PC-3 (cell line): ENCODE results near the gene ZMYND19. TPM values are rescaled to one million over a fixed set of nuclear protein-coding genes. Genes with fewer than 3 reads are reported as not detected.
"Not testable (repeated sequence)": the region's sequence is repeated elsewhere in the genome, so short reads cannot be mapped to it uniquely, and the experiment has no call there.

Experiments used
- ATAC-seq: fragments of 200-7000 bp; cut with Tn5 transposase; 2 replicates; pipeline ENCODE4 v1.9.1; 2020; ENCODE audit warnings: mild to moderate bottlenecking, moderate library complexity
- BruUV-seq: library from RNA; stranded (reverse); fragments of 400-500 nt; replicated peaks from 2 replicates; lab custom pipeline; 2021; lab: Mats Ljungman, UMichigan
- CTCF ChIA-PET: fragments of 300-600 bp; sonication (Branson Sonifier 250); formaldehyde crosslinking; loops from one replicate; lab custom pipeline; 2022; ENCODE audit warnings: antibody characterized with exemption; lab: Charles Lee
- POLR2A ChIA-PET: fragments of 300-600 bp; sonication (Branson Sonifier 250); formaldehyde crosslinking; loops from one replicate; lab custom pipeline; 2022; ENCODE audit warnings: antibody characterized with exemption; ENCODE audit not compliant: unreplicated experiment; lab: Charles Lee
- DNase-seq: peaks from one replicate; pipeline ENCODE4 v3.0.0-alpha.2; 2015
- H2AFZ ChIP-seq: fragments of 300-600 bp; sonication (generic); 2 replicates; pipeline ENCODE4 v1.6.0; 2016; ENCODE audit warnings: antibody characterized with exemption, low read length
- H3F3A ChIP-seq: fragments of 300-600 bp; sonication (generic); one replicate; pipeline ENCODE4 v1.6.0; 2017; ENCODE audit warnings: antibody characterized with exemption, low read length, control low read depth, mild to moderate bottlenecking; ENCODE audit not compliant: unreplicated experiment
- H3K27ac ChIP-seq: fragments of 300-600 bp; sonication (generic); 2 replicates; pipeline ENCODE4 v1.5.1; 2016; ENCODE audit warnings: mild to moderate bottlenecking, low read length
- H3K27me3 ChIP-seq: fragments of 300-600 bp; sonication (generic); 2 replicates; pipeline ENCODE4 v1.6.1; 2016; ENCODE audit warnings: low read length, mixed read lengths
- H3K36me3 ChIP-seq: fragments of 300-600 bp; sonication (generic); 2 replicates; pipeline ENCODE4 v1.6.1; 2016; ENCODE audit warnings: low read depth, mixed run types, low read length, mixed read lengths
- H3K4me1 ChIP-seq: fragments of 300-600 bp; sonication (generic); 2 replicates; pipeline ENCODE4 v1.5.1; 2016; ENCODE audit warnings: low read length; ENCODE audit not compliant: insufficient read depth
- H3K4me2 ChIP-seq: fragments of 300-600 bp; sonication (generic); 2 replicates; pipeline ENCODE4 v1.6.0; 2016; ENCODE audit warnings: low read length
- H3K4me3 ChIP-seq: fragments of 300-600 bp; sonication (generic); 2 replicates; pipeline ENCODE4 v1.5.1; 2016; ENCODE audit warnings: mild to moderate bottlenecking, low read length, mixed read lengths
- H3K79me2 ChIP-seq: fragments of 300-600 bp; sonication (generic); 2 replicates; pipeline ENCODE4 v1.6.1; 2017; ENCODE audit warnings: low read length, mixed read lengths
- H3K9ac ChIP-seq: fragments of 300-600 bp; sonication (generic); 2 replicates; pipeline ENCODE4 v1.6.0; 2016; ENCODE audit warnings: mild to moderate bottlenecking, low read length
- H3K9me2 ChIP-seq: fragments of 300-600 bp; sonication (generic); replicated peaks from 2 replicates; pipeline ENCODE4 v1.6.1; 2016; ENCODE audit warnings: mixed run types, low read length, mixed read lengths
- H3K9me3 ChIP-seq: fragments of 300-600 bp; sonication (generic); 2 replicates; pipeline ENCODE4 v1.6.1; 2016; ENCODE audit warnings: low read length, mixed read lengths
- H4K20me1 ChIP-seq: fragments of 300-600 bp; sonication (generic); 2 replicates; pipeline ENCODE4 v1.6.1; 2016; ENCODE audit warnings: low read length, mixed read lengths
- EZH2 ChIP-seq: fragments of 300-600 bp; sonication (generic); IDR thresholded peaks from one replicate; pipeline ENCODE4 v1.6.1; 2017; ENCODE audit warnings: antibody characterized with exemption, mild to moderate bottlenecking, low read length; ENCODE audit not compliant: unreplicated experiment
- EZH2phosphoT487 ChIP-seq: fragments of 300-600 bp; sonication (generic); IDR thresholded peaks from 2 replicates; pipeline ENCODE4 v1.6.1; 2018; ENCODE audit warnings: mild to moderate bottlenecking, antibody characterized with exemption, low read length, borderline replicate concordance
- intact Hi-C: fragments of 100-400 bp; cut with micrococcal nuclease; formaldehyde crosslinking; loops from 2 replicates; pipeline ENCODE4 v1.9.0; 2023
- total RNA-seq: library from RNA; depleted of rRNA; stranded (reverse); fragments of >200 nt; gene quantifications from 2 replicates; pipeline ENCODE4 v1.2.3, GENCODE V29; 2014; rRNA removed
- TF ChIP-seq, protein P1 (sequence below): fragments of 300-600 bp; sonication (generic); conservative IDR thresholded peaks from 2 replicates; pipeline ENCODE4 v1.5.1; 2017; ENCODE audit warnings: antibody characterized with exemption, low read depth, mild to moderate bottlenecking, low read length

Gene ZMYND19
- total RNA-seq, 1 experiment from 2014 or later = 39.5 TPM

DNA sequence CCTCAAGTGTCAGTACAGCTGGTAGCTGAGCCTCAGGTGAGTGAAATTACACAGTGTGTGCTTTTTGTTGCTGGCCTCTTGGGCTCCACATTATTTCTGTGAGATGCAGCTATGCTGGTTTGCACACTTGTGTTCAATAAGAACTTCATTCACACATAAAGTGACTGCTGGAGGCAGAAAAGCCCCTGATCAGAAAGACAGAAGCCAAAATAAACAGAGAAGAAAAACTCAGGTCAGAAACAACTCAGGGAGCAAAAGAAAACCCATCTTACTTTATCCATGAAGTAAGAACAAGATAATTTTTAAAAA, 55.2 kb downstream of the ZMYND19 start:
- CTCF ChIA-PET = interaction anchor here (0.5 to 1.5 kb wide), 6 partner anchors 10 to 136 kb away, joined by 3 to 10 read pairs (median 6); partner anchors contain the start of gene PNPLA7
- H3K4me2 ChIP-seq = no peak overlapping the region

DNA sequence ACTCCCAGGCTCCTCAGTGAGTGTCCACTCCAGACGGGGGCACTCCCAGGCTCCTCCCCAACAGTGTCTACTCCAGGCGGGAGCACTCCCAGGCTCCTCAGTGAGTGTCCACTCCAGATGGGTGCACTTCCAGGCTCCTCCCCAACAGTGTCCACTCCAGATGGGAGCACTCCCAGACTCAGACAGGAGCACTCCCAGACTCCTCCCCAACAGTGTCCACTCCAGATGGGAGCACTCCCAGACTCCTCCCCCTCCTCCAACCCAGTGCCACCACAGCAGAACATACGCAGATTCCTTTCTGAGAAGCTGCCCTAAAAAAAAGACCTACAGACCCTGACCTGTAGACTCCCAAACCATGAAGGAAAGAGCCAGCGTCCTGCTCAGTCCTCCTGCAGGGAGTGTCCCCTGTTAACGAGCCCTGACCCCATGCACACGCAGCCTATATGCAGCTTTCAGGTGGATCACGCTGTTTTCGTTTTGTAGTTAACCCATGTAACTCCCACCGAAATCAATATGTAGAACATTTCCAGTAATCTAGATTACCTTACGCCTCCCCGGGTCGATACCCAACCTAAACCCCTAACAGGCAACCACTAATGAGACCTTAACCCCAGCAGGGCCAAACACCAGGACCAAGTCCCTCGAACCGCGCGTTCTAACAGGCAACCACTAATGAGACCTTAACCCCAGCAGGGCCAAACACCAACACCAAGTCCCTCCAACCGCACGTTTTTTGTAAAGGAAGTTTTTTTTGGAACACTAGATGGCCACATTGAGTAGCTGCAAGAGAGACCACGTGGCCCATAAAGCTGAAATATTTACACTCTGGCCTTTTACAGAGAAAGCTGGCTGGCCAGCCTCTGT, 55.8 kb downstream of the ZMYND19 start:
- CTCF ChIA-PET = interaction anchor here (0.5 to 1.5 kb wide), 6 partner anchors 11 to 136 kb away, joined by 3 to 10 read pairs (median 6); partner anchors contain the start of gene PNPLA7
- H2AFZ ChIP-seq = peak overlapping the region; percentile 75
- intact Hi-C loops = loop anchor here (1.0 kb wide), 1 partner anchor 17 kb away; the partner anchor contains the start of gene MRPL41

More for the DNA sequence above, 55.2 kb downstream of the ZMYND19 start:
- Histone ChIP-seq H3K79me2 (no peaks in the 10 kb centered on the region), H3F3A (no peaks in the 10 kb centered on the region), H3K27me3 (no peaks in the 10 kb centered on the region), H3K4me1 (peaks cover 7% of the 10 kb centered on the region), H3K27ac (no peak overlapping the region), H2AFZ (peak overlapping the region; percentile 75), H3K36me3 (no peaks in the 10 kb centered on the region), H4K20me1 (no peaks in the 10 kb centered on the region), H3K4me3 (no peak overlapping the region), H3K9me3 (no peaks in the 10 kb centered on the region), H3K9ac (no peak overlapping the region), H3K9me2 (no peaks in the 10 kb centered on the region)
- POLR2A ChIA-PET = no interaction called here
- ATAC-seq = no peak
- no peak for DNase-seq
- intact Hi-C loops = loop anchor here (1.0 kb wide), 1 partner anchor 16 kb away; the partner anchor contains the start of gene MRPL41
- no TSS peak for BruUV-seq
- TF ChIP-seq EZH2 = no peak
- TF ChIP-seq, protein P1, sequence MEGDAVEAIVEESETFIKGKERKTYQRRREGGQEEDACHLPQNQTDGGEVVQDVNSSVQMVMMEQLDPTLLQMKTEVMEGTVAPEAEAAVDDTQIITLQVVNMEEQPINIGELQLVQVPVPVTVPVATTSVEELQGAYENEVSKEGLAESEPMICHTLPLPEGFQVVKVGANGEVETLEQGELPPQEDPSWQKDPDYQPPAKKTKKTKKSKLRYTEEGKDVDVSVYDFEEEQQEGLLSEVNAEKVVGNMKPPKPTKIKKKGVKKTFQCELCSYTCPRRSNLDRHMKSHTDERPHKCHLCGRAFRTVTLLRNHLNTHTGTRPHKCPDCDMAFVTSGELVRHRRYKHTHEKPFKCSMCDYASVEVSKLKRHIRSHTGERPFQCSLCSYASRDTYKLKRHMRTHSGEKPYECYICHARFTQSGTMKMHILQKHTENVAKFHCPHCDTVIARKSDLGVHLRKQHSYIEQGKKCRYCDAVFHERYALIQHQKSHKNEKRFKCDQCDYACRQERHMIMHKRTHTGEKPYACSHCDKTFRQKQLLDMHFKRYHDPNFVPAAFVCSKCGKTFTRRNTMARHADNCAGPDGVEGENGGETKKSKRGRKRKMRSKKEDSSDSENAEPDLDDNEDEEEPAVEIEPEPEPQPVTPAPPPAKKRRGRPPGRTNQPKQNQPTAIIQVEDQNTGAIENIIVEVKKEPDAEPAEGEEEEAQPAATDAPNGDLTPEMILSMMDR = no peak
- no peak for TF ChIP-seq EZH2phosphoT487

DNA sequence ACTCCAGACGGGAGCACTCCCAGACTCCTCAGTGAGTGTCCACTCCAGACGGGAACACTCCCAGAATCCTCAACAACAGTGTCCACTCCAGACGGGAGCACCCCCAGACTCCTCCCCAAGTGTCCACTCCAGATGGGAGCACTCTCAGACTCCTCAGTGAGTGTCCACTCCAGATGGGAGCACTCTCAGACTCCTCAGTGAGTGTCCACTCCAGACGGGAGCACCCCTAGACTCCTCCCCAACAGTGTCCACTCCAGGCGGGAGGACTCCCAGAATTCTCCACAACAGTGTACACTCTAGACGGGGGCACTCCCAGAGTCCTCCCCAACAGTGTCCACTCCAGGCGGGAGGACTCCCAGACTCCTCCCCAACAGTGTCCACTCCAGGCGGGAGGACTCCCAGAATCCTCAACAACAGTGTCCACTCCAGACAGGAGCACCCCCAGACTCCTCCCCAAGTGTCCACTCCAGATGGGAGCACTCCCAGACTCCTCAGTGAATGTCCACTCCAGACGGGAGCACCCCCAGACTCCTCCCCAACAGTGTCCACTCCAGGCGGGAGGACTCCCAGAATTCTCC, 57.3 kb downstream of the ZMYND19 start:
- H4K20me1 ChIP-seq, ATAC-seq, intact Hi-C loops, DNase-seq, H3K4me3 ChIP-seq, H3K4me1 ChIP-seq, H3K4me2 ChIP-seq, POLR2A ChIA-PET, H2AFZ ChIP-seq, H3F3A ChIP-seq, BruUV-seq, H3K9me2 ChIP-seq, H3K27ac ChIP-seq, CTCF ChIA-PET, H3K36me3 ChIP-seq, H3K9ac ChIP-seq, H3K9me3 ChIP-seq, H3K79me2 ChIP-seq, H3K27me3 ChIP-seq: not testable (repeated sequence)

More for the DNA sequence above, 55.8 kb downstream of the ZMYND19 start:
- Histone ChIP-seq H3K9ac (no peak overlapping the region), H3K79me2 (no peaks in the 10 kb centered on the region), H3K27ac (no peak overlapping the region), H3K4me3 (no peak overlapping the region), H3K4me2 (peak overlapping the region; percentile 29), H3K36me3 (no peaks in the 10 kb centered on the region), H3K27me3 (no peaks in the 10 kb centered on the region), H3K4me1 (peaks cover 7% of the 10 kb centered on the region), H3K9me2 (no peaks in the 10 kb centered on the region), H3K9me3 (no peaks in the 10 kb centered on the region), H3F3A (no peaks in the 10 kb centered on the region), H4K20me1 (no peaks in the 10 kb centered on the region)
- peak; percentile 95 for ATAC-seq
- TF ChIP-seq, protein P1 = peak; percentile 70
- TF ChIP-seq EZH2phosphoT487 (no peak), EZH2 (no peak)
- no TSS peak for BruUV-seq
- POLR2A ChIA-PET = no interaction called here
- DNase-seq = peak; percentile 79

Other genes with a start within 250 kb of the ZMYND19 start
- 1.9 and 3.1 TPM in 2 replicates for gene EXD3, start 167.3 kb downstream of the ZMYND19 start, total RNA-seq
- gene NOXA1, start 167.1 kb downstream of the ZMYND19 start, total RNA-seq = 0.51 and 1.6 TPM in 2 replicates
- gene ENTPD8, start 149.2 kb downstream of the ZMYND19 start, total RNA-seq = 0.17 TPM in 1 of 2 replicates, not detected in the other
- gene NSMF, start 131.2 kb downstream of the ZMYND19 start, total RNA-seq = 29.5 and 30.8 TPM in 2 replicates
- 0.77 and 0.81 TPM in 2 replicates for gene PNPLA7, start 40.1 kb downstream of the ZMYND19 start, total RNA-seq
- 159 and 193 TPM in 2 replicates for gene MRPL41, start 38.6 kb downstream of the ZMYND19 start, total RNA-seq
- 35.1 and 40.9 TPM in 2 replicates for gene DPH7, start 11.6 kb downstream of the ZMYND19 start, total RNA-seq
- gene ARRDC1, start 15.2 kb upstream of the ZMYND19 start, total RNA-seq = 77.5 and 78.0 TPM in 2 replicates
- 42.8 and 76.3 TPM in 2 replicates for gene EHMT1, start 28.5 kb upstream of the ZMYND19 start, total RNA-seq